Right hindlimb (tissue), 1 donor: ENCODE results near the gene SNW1.
"Not testable (repeated sequence)": the region's sequence is repeated elsewhere in the genome, so short reads cannot be mapped to it uniquely, and the experiment has no call there.

Source experiments
- DNase-seq: peaks from one replicate; pipeline ENCODE4 v3.0.0-alpha.2; 2018

Gene SNW1

GRCh38 chr14:77760381-77761204 lies at the start of gene SNW1:
TSS of gene SNW1 (minus strand) at chr14:77761156. CDS start at chr14:77761127, 29 bp downstream.
- peak; percentile 94 for DNase-seq

- no peak for DNase-seq
Measured at GRCh38 chr14:77809011-77809410, 48.1 kb upstream of the SNW1 start.

GRCh38 chr14:77808250-77808649 lies 47.3 kb upstream of the SNW1 start:
- no peak for DNase-seq

- DNase-seq = no peak
Measured at GRCh38 chr14:77805706-77806105, 44.8 kb upstream of the SNW1 start.

- no peak for DNase-seq
Measured at GRCh38 chr14:77804592-77804991, 43.6 kb upstream of the SNW1 start.

GRCh38 chr14:77800814-77801213 lies 39.9 kb upstream of the SNW1 start:
- no peak for DNase-seq

- DNase-seq = peak; percentile 90
Measured at GRCh38 chr14:77799863-77800730, 39.1 kb upstream of the SNW1 start, which contains the start of gene ADCK1. TSS of gene ADCK1 (plus strand) at chr14:77800109. CDS start at chr14:77818979, 18,870 bp downstream.

GRCh38 chr14:77799456-77799855 lies 38.5 kb upstream of the SNW1 start:
- DNase-seq = not testable (repeated sequence)

- no peak for DNase-seq
Measured at GRCh38 chr14:77794357-77794756, 33.4 kb upstream of the SNW1 start.

- DNase-seq = not testable (repeated sequence)
Measured at GRCh38 chr14:77793255-77793654, 32.3 kb upstream of the SNW1 start.

GRCh38 chr14:77791225-77791600 lies 30.3 kb upstream of the SNW1 start:
- DNase-seq = no peak

- DNase-seq = no peak
Measured at GRCh38 chr14:77790566-77791224, 29.7 kb upstream of the SNW1 start.

- DNase-seq = no peak
Measured at GRCh38 chr14:77786148-77786547, 25.2 kb upstream of the SNW1 start.

GRCh38 chr14:77782202-77782601 lies 21.2 kb upstream of the SNW1 start:
- DNase-seq = no peak

GRCh38 chr14:77773966-77774365 lies 13.0 kb upstream of the SNW1 start:
- DNase-seq = not testable (repeated sequence)

- DNase-seq = not testable (repeated sequence)
Measured at GRCh38 chr14:77768442-77769069, 7.6 kb upstream of the SNW1 start.

GRCh38 chr14:77763978-77764377 lies 3.0 kb upstream of the SNW1 start:
- DNase-seq = no peak

GRCh38 chr14:77763316-77763715 lies 2.4 kb upstream of the SNW1 start:
- DNase-seq = no peak

GRCh38 chr14:77761205-77761931 lies 412 bp upstream of the SNW1 start:
- DNase-seq = peak; percentile 36

GRCh38 chr14:77752799-77753516 lies 8.0 kb downstream of the SNW1 start:
- no peak for DNase-seq

- no peak for DNase-seq
Measured at GRCh38 chr14:77752266-77752665, 8.7 kb downstream of the SNW1 start.
